Adrenal gland (tissue), 12 donors: ENCODE data around the gene EXOC4. TPM values are rescaled to one million over a fixed set of nuclear protein-coding genes. Genes with fewer than 3 reads are reported as not detected.

Experiments
- DNase-seq, 7 donors: peaks; one replicate each; pipeline ENCODE4 v3.0.0-alpha.2; 2019 to 2020
- H3K27ac ChIP-seq, 5 donors: fragments of 200-600 bp; sonication (generic) in 4 of 5; 1 replicate in 3 of 5; 2 replicates in 2 of 5; pipeline versions ENCODE4 v1.5.1 to v1.8.0; 2016 to 2020; ENCODE audit warnings: mild to moderate bottlenecking in 1 of 5
- H3K27me3 ChIP-seq: fragments of 200-600 bp; 2 replicates; pipeline ENCODE4 v1.8.0; 2021
- H3K36me3 ChIP-seq, 2 donors: fragments of 200-600 bp; replicated peaks in 1 of 2; 1 replicate in 1 of 2; 2 replicates in 1 of 2; pipeline versions ENCODE4 v1.5.1 to v1.8.0; 2018 to 2022
- H3K4me1 ChIP-seq, 2 donors: fragments of 200-600 bp; replicated peaks in 1 of 2; 1 replicate in 1 of 2; 2 replicates in 1 of 2; pipeline versions ENCODE4 v1.5.1 to v1.8.0; 2018 to 2021
- H3K4me3 ChIP-seq, 4 donors: fragments of 200-600 bp; sonication (generic) in 3 of 4; one replicate each; pipeline ENCODE4 v1.5.1; 2016 to 2018
- H3K9me3 ChIP-seq, 3 donors: fragments of 200-600 bp; sonication (generic) in 1 of 3; replicated peaks in 1 of 3; 1 replicate in 2 of 3; 2 replicates in 1 of 3; pipeline versions ENCODE4 v1.5.1 to v1.8.0; 2016 to 2021
- POLR2A ChIP-seq, 2 donors: fragments of 450-650 bp; IDR thresholded peaks; one replicate each; pipeline ENCODE4 v1.6.1; 2017; ENCODE audit warnings: antibody characterized with exemption in 2 of 2, mild to moderate bottlenecking in 2 of 2, moderate library complexity in 1 of 2
- WGBS, 4 donors: extraction: QIAGEN DNeasy Blood & Tissue Kit in 2 of 4; methylation state at CpG; one replicate each; pipeline versions ENCODE4 v1.1.5 to v1.1.7; 2013 to 2017; 5-methylcytosine and 5-hydroxymethylcytosine counted together
- intact Hi-C, 2 donors: fragments of 100-400 bp; cut with DNase I; formaldehyde crosslinking; loops; one replicate each; pipeline versions ENCODE4 v1.14.1 to v1.15.0; 2022 to 2023
- polyA plus RNA-seq, 3 donors: library from polyadenylated mRNA; stranded (reverse); fragments of 200-250 nt in 2 of 3; fragments of 350-450 nt in 1 of 3; fragmentation: Illumina TruSeq in 1 of 3; extraction: RNeasy Lipid Tissue Mini Kit (QIAGEN cat#74804) in 1 of 3; gene quantifications; one replicate each; pipeline ENCODE4 v1.2.3, GENCODE V29; 2013 to 2014
- total RNA-seq, 9 donors: library from RNA; depleted of rRNA in 4 of 9; stranded (reverse); fragments of >200 nt in 4 of 9; fragments of 120-200 nt in 1 of 9; fragmentation: NEBNext Ultra II Directional in 1 of 9; extraction: Animal tissue kit (Norgen Biotek cat#: 25700) in 1 of 9; gene quantifications; one replicate each; pipeline versions ENCODE4 v1.1.0 to v1.2.4, GENCODE V29; 2013 to 2023
- TF ChIP-seq, protein P1 (sequence below), 6 experiments: fragments of 450-650 bp in 4 of 6; fragments of 200-600 bp in 2 of 6; sonication (generic) in 1 of 6; IDR thresholded peaks; 1 replicate in 5 of 6; 2 replicates in 1 of 6; pipeline versions ENCODE4 v1.5.1 to v1.8.0; 2016 to 2021; ENCODE audit warnings: antibody characterized with exemption in 6 of 6, mild to moderate bottlenecking in 2 of 6, moderate library complexity in 1 of 6
- donor health status: healthy with polysubstance abuse.
- donor health status: Bipolar disorder and iron deficiency.
- donor health status: DM: yes; HTN: yes; CAD: no.
- donor health status: DM: no; HTN: no; CAD: no.
- donor health status: DM: no; HTN: no; CAD: no.
- donor health status: DM: yes; HTN: yes; CAD: no.

EXOC4 gene
- total and polyA plus RNA-seq, 12 donors, result 12.5 to 93.8 (median 67.4) TPM

DNA sequence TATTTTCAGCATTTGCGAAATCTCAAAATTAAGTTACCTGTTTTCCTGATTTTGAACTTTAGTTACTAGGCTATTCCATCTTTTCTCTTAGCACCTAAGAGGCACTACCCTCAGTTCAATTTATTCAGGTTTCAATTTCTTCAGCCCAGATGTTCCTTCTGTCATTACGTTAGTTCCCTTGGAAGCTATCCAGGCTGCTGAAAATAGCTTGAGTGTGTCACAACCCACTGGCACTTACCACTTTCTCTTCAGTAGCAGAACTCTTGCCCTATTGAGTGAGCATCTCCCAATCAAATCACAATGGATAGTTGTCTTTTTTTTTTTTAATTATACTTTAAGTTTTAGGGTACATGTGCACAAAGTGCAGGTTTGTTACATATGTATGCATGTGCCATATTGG, 541.6 kb downstream of the EXOC4 start:
- TF ChIP-seq, protein P1, sequence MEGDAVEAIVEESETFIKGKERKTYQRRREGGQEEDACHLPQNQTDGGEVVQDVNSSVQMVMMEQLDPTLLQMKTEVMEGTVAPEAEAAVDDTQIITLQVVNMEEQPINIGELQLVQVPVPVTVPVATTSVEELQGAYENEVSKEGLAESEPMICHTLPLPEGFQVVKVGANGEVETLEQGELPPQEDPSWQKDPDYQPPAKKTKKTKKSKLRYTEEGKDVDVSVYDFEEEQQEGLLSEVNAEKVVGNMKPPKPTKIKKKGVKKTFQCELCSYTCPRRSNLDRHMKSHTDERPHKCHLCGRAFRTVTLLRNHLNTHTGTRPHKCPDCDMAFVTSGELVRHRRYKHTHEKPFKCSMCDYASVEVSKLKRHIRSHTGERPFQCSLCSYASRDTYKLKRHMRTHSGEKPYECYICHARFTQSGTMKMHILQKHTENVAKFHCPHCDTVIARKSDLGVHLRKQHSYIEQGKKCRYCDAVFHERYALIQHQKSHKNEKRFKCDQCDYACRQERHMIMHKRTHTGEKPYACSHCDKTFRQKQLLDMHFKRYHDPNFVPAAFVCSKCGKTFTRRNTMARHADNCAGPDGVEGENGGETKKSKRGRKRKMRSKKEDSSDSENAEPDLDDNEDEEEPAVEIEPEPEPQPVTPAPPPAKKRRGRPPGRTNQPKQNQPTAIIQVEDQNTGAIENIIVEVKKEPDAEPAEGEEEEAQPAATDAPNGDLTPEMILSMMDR (IDR thresholded peaks at IDR 0.05), result no peak
- no peak for TF ChIP-seq POLR2A (IDR thresholded peaks at IDR 0.05)
- 47 to 50% (median 50%) methylated on average over 2 of the region's 2 CpGs for WGBS, 4 donors

DNA sequence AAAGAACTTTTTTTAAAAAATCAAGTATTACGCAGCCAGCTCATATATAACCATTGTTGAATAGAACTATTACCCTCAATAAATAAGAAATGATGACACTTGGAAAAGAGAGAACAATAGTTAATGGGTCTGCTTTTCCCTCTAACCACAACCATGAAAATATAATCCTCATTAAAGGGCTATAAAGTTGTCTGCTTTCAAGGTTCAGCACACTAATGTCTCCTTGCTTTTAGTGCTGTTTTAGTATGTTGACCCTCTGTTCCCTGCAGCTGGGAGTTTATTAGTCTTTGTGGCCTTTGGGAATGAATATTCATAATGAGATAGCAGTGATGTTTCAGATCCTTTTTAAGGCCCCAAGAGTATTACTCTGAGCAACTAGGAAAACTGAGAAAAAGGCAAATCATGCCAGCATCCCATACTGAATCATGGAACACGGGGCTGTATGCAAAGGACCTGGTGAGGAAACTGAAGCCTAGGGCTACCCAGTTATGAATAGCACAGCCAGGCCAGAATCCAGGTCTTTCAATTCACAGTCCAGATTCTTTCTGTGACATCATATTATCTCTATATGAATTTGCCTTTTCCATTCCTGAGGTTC, 542.3 kb downstream of the EXOC4 start:
- H3K27ac ChIP-seq, result no peak overlapping the region
- no peaks in the 10 kb centered on the region for H3K9me3 ChIP-seq
- intact Hi-C loops, result no loop called here
- DNase-seq, result no peak
- H3K4me1 ChIP-seq, result no peaks in the 10 kb centered on the region
- TF ChIP-seq, protein P1 (IDR thresholded peaks at IDR 0.05), result no peak
- no peak for TF ChIP-seq POLR2A (IDR thresholded peaks at IDR 0.05)
- WGBS, 4 donors, result 89 to 100% (median 96%) methylated on average over 2 of the region's 2 CpGs
- H3K36me3 ChIP-seq, result no peaks in the 10 kb centered on the region
- H3K27me3 ChIP-seq, result no peaks in the 10 kb centered on the region
- no peak overlapping the region for H3K4me3 ChIP-seq

More for the DNA sequence above, 541.6 kb downstream of the EXOC4 start:
- intact Hi-C loops, result no loop called here
- DNase-seq, result peak in 2 of 7 donors; percentile 16 to 22
- H3K36me3 ChIP-seq, result no peaks in the 10 kb centered on the region
- no peak overlapping the region for H3K27ac ChIP-seq
- no peaks in the 10 kb centered on the region for H3K9me3 ChIP-seq
- H3K4me3 ChIP-seq, result no peak overlapping the region
- H3K4me1 ChIP-seq, result no peaks in the 10 kb centered on the region
- no peaks in the 10 kb centered on the region for H3K27me3 ChIP-seq

DNA sequence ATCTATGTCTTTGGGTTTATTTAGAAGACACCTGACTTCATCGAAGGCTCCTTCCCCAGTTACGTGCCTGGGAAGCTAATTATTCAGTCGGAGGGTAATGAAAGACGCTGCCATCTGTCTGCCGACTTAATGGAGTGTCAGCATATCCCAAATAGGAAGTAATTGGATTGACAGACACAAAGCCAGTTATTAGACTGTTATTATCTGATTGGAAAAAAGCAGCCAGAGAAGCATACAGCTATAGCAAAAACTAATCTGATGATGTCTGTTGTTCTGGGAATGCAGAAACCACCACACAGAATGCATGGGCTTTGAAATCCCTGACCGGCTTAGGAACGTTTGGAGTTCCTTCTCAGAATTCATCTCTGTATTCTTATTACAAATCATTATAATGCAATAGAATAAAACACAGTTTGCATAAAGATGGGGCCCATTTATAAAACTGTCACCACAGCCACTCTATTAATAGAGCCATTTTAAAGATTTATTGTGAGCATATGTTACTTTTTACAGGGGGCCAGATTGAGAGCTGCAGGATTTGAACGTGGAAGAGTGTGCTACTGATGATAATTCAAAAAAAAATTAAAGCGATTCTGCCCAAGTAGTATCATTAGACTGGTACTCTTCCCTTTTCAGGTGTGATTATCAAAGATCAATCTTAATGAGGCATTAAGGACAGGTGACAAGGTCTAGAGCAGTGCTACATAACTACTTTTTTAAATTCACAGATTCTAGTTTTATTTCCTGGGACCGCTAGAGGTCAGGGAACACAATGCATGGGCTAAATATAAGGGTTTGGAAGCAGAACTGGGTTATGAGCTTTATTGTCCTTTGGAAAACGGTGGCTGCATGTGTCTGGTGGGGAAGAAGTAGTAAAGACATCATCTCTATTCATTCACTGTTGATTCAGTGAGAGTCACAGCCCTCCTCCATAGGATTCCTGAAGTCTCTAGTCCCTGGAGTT, 544.2 kb downstream of the EXOC4 start:
- no peak for DNase-seq
- TF ChIP-seq, protein P1 (IDR thresholded peaks at IDR 0.05), result no peak
- TF ChIP-seq POLR2A (IDR thresholded peaks at IDR 0.05), result no peak
- no peaks in the 10 kb centered on the region for H3K27me3 ChIP-seq
- intact Hi-C loops, result no loop called here
- no peak overlapping the region for H3K4me3 ChIP-seq
- no peak overlapping the region for H3K27ac ChIP-seq
- WGBS, 4 donors, result 90 to 92% (median 90%) methylated on average over 11 of the region's 11 CpGs
- no peaks in the 10 kb centered on the region for H3K9me3 ChIP-seq
- H3K36me3 ChIP-seq, result no peaks in the 10 kb centered on the region
- no peaks in the 10 kb centered on the region for H3K4me1 ChIP-seq

DNA sequence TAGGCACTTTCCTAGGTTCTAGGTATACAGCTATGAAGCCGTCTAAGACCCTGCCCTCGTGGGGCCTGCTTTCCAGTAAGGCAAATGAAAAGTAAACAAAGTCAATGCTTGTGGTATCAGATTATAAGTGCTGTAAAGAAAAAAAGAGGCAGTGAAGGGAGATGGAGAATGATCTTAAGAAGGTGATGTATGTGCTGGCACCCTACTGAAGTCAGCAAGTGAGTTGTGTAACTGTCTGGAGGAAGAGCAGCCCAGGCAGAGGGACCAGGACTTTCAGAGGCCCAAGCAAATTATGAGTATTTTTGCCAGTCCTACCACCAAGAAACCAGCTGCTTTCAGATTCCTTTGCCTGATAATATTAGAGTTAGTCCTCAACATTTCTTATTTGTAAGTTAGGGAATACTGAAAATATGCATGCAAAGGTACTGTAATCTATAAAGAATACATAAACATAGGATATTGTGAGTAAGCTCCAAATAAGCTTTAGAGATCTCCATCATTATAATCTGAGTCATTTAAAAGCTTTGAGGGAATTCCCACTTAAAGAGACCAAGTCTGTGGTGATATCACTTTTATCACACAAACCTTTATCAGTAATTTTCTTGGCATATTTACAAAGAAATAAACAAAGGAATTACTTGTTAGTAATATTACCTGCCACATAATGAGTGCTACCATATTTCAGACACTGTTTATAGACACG, 545.1 kb downstream of the EXOC4 start:
- TF ChIP-seq POLR2A (IDR thresholded peaks at IDR 0.05), result no peak
- TF ChIP-seq, protein P1 (IDR thresholded peaks at IDR 0.05), result no peak
- Histone ChIP-seq H3K36me3 (no peaks in the 10 kb centered on the region), H3K4me3 (no peak overlapping the region), H3K4me1 (no peaks in the 10 kb centered on the region), H3K9me3 (no peaks in the 10 kb centered on the region), H3K27me3 (no peaks in the 10 kb centered on the region), H3K27ac (no peak overlapping the region)
- no peak for DNase-seq
- WGBS, 4 donors, result 85 to 89% (median 87%) methylated on average over 3 of the region's 3 CpGs
- intact Hi-C loops, result no loop called here
